HG03575 (cell line): ENCODE results near the gene FAAP20.

Experiments used
- ATAC-seq: cut with Tn5 transposase; IDR thresholded peaks from one replicate; pipeline ENCODE4 v1.9.1; 2021; ENCODE audit not compliant: unreplicated experiment, insufficient number of reproducible peaks, low FRiP score; ENCODE audit errors: extremely low read depth

The FAAP20 gene

DNA sequence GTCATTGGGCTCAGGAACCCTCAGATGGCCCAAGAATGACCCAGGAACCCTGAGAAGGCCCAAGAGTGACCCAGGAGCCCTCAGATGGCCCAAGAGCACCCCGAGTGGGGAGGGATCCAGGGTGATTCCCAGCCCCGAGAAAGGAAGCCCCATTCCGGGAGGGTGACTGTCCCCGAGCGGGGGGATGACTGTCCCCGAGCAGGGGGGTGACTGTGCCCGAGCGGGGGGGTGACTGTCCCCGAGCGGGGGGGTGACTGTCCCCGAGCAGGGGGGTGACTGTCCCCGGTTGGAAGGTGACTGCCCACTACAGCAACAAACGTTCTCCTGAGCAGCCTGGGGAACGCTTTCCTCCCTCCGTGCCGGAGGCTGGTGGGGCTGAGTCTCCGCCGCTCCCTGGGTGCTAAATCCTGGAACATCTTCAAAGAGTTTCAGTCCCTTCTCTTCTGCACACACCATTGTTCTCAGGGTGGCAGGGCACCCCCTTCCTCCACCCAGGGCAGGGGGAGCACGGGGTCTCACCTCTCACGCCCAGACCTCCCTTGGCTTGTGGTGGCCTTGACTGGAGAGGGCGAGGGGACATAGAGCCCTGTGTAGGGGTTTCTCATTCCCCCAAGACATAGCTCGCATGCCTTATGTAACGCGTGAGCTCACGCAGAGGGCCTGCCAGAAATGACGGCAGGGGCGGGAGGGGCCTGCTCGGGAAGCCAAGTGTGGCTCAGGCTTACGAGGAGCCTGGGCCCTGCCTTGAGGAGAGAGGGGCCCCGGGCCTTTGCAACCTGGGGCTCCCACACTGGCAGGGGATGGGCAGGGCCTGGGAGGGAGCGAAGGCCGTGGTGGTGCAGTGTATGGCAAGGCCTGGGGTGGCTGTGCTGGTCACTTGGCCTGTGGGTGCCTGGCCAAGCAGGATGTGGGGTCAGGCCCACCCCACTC, 19.3 kb upstream of the FAAP20 start:
- no peak for ATAC-seq

GRCh38 chr1:2212532-2213491, 18.2 kb upstream of the FAAP20 start:
- ATAC-seq = no peak

DNA sequence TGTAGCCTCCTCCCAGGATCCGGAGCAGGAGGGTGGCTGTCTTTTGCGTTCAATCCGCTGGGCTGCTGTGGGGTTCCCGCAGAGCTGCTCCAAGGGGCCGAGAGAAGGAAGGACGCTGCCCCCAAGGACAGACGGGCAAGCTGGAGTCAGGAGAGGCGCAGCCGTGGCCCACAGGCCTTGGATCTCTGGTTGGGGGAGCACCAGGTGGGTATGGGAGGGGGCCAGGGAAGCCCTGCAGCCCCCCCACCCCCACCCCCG, 17.6 kb upstream of the FAAP20 start:
- no peak for ATAC-seq

DNA sequence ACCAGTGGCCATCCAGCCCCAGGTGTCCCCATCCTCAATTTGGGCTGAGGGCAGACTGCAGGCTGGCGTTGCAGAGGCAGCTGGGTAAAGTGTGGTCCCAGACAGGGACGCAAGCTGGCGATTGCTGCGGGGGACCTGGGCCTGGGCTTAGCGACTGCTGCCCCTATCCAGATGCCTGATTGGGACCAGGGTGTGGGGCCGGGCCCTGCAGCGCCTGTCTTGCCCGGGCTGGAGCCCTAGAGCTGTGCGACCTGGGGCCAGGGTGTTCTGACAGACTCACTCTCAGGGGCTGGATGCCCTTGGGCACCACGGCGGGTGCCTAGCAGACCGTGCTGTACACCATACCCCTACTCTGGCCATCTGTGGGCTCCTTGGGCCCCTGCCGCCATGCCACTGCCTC, 16.2 kb upstream of the FAAP20 start:
- ATAC-seq = no peak

DNA sequence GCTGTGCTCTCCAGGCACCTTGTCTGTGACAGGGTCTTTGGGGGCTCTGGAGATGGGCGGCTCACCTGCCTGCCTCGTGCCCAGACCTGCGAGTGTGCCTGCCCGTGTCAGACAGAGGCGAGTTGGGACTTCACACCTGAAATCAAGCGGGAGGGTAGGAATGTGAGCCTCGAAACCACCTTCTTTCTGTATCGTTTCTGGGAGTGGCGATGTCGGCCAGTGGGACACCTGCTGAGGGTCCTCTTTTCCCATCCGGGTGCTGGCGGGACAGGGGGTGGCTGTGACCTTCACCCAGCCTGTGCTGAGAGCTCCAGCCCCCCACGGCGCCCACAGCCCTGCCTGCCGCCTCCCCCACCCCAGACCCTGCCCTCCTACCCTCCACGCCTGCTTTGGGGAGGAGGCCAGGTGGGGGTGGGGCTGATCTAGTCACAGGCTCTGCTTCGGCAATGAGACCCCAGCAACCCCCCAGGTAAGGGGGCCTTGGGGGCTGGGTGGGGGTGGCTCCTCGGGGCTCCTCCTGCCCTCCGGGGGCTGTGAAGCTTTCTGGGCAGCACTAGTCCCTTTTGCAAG, 15.6 kb upstream of the FAAP20 start:
- no peak for ATAC-seq

- ATAC-seq = no peak
Observed at GRCh38 chr1:2209400-2210083, 15.0 kb upstream of the FAAP20 start.

- ATAC-seq = no peak
Observed at GRCh38 chr1:2208309-2209239, 14.0 kb upstream of the FAAP20 start.

GRCh38 chr1:2206813-2207487, 12.4 kb upstream of the FAAP20 start:
- ATAC-seq = no peak

DNA sequence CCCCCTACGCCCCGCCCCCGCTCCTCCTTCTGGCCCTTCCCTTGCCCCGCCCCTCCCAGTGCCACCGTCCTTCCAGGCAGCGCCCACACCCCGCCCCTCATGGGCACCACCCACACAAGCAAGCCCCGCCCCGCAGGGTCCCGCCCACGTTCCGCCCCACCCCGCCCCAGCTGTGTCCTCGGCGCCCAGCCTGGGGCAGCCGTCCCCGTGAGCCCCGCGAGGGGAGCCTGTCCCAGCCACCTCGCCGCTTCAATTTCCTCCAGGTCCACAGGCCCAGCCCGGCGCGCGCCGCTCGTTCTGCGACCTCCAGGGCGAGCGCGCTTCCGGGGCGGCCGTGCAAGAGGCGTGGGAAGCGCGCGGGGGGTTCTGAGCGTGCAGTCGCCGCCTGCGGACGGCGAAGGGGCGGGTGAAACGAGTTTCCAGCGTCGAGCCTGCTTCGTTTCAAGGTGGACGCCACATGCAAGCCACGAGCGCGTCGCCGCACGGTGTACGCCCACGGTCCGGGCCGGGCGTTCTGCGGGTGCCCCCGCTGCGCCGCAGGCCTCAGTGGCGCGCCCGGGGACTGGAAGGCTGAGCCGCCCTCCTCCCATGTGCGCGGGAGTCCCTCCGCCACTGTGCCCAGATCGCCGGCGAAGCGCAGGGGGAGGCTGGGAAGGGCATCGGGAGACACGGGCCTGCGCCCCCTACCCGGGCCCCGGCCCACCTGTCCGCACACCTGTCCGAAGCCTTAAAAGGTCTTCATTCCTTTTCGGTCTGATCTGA, 10.8 kb upstream of the FAAP20 start:
- ATAC-seq = no peak

GRCh38 chr1:2204415-2205190, 10.0 kb upstream of the FAAP20 start:
- ATAC-seq = no peak

- ATAC-seq = no peak
Observed at GRCh38 chr1:2203671-2204414, 9.3 kb upstream of the FAAP20 start.

- ATAC-seq = no peak
Observed at GRCh38 chr1:2202843-2203601, 8.4 kb upstream of the FAAP20 start.

DNA sequence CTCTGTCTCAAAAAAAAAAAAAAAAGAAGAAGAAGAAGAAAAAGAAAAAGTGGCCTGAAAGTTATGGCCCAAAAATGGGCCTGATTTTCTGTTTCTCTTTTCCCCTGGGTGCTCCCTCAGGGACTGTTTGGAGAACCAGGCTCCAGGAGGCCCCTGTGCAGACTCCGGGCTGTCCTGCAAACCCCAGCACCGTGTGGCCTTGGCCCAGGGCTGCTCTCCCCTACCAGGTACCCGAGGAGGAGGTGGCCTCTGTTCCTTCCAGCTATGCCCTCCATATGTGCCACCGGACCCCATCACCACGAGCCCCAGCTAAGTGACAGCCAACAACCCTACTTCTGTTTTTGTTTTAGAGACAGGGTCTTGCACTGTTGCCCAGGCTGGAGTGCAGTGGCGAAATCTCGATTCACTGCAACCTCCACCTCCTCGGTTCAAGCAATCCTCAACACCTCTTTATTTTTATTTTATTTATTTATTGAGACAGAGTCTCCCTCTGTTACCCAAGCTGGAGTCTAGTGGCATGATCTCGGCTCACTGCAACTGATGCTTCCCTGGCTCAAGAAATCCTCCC, 7.5 kb upstream of the FAAP20 start:
- no peak for ATAC-seq

GRCh38 chr1:2201062-2201461, 6.5 kb upstream of the FAAP20 start:
- no peak for ATAC-seq
